RWPE2 (cell line): ENCODE results near the gene PTPN9.

Source experiments
- ATAC-seq: fragments of 200-7000 bp; cut with Tn5 transposase; 3 replicates; pipeline ENCODE4 v1.9.1; 2021; ENCODE audit warnings: low read depth
- DNase-seq: peaks from one replicate; pipeline ENCODE4 v3.0.0-alpha.2; 2020; ENCODE audit warnings: low spot score
- H3K27ac ChIP-seq: fragments of 450-650 bp; 2 replicates; pipeline ENCODE4 v1.5.1; 2017; ENCODE audit warnings: mild to moderate bottlenecking; ENCODE audit not compliant: poor library complexity, severe bottlenecking
- H3K27me3 ChIP-seq: fragments of 250-450 bp; sonication (Bioruptor Pico); 2 replicates; pipeline ENCODE4 v1.5.1; 2021; ENCODE audit warnings: mild to moderate bottlenecking, moderate library complexity; ENCODE audit not compliant: insufficient read depth, poor library complexity, severe bottlenecking
- H3K36me3 ChIP-seq: fragments of 250-450 bp; sonication (Bioruptor Pico); 2 replicates; pipeline ENCODE4 v1.5.1; 2020; ENCODE audit warnings: low read depth, mild to moderate bottlenecking, moderate library complexity
- H3K4me1 ChIP-seq: fragments of 250-450 bp; sonication (Bioruptor Pico); 2 replicates; pipeline ENCODE4 v1.5.1; 2021; ENCODE audit warnings: mild to moderate bottlenecking, moderate library complexity; ENCODE audit not compliant: insufficient read depth, poor library complexity, severe bottlenecking
- H3K4me3 ChIP-seq: fragments of 250-450 bp; sonication (Bioruptor Pico); 2 replicates; pipeline ENCODE4 v1.5.1; 2021; ENCODE audit warnings: mild to moderate bottlenecking, moderate library complexity; ENCODE audit not compliant: severe bottlenecking
- H3K9me3 ChIP-seq: fragments of 250-450 bp; sonication (Bioruptor Pico); 2 replicates; pipeline ENCODE4 v1.5.1; 2021; ENCODE audit warnings: mild to moderate bottlenecking, moderate library complexity; ENCODE audit not compliant: severe bottlenecking
- CTCF ChIP-seq: fragments of 450-650 bp; IDR thresholded peaks from one replicate; pipeline ENCODE4 v1.5.1; 2017; ENCODE audit warnings: mild to moderate bottlenecking, moderate library complexity; ENCODE audit not compliant: poor library complexity, severe bottlenecking

The PTPN9 gene

GRCh38 chr15:75456710-75457109 lies 122.4 kb downstream of the PTPN9 start:
- no peaks in the 10 kb centered on the region for H3K36me3 ChIP-seq
- no peaks in the 10 kb centered on the region for H3K9me3 ChIP-seq
- no peaks in the 10 kb centered on the region for H3K4me1 ChIP-seq
- TF ChIP-seq CTCF, result no peak
- H3K27me3 ChIP-seq, result no peaks in the 10 kb centered on the region
- DNase-seq (no peak), ATAC-seq (no peak)
- H3K4me3 ChIP-seq, result no peak overlapping the region
- peak overlapping the region; percentile 89 for H3K27ac ChIP-seq

GRCh38 chr15:75455982-75456531 lies 123.1 kb downstream of the PTPN9 start:
- no peaks in the 10 kb centered on the region for H3K9me3 ChIP-seq
- no peaks in the 10 kb centered on the region for H3K4me1 ChIP-seq
- ATAC-seq, result no peak
- H3K27me3 ChIP-seq, result no peaks in the 10 kb centered on the region
- H3K36me3 ChIP-seq, result no peaks in the 10 kb centered on the region
- H3K27ac ChIP-seq, result peak overlapping the region; percentile 89
- no peak for TF ChIP-seq CTCF
- DNase-seq, result no peak
- H3K4me3 ChIP-seq, result peak overlapping the region; percentile 75

- no peaks in the 10 kb centered on the region for H3K27me3 ChIP-seq
- H3K4me1 ChIP-seq, result no peaks in the 10 kb centered on the region
- no peaks in the 10 kb centered on the region for H3K9me3 ChIP-seq
- DNase-seq (peak; percentile 89), ATAC-seq (0 out of 3 replicates have a peak, but pooled peaks have one; percentile 7)
- peak overlapping the region; percentile 75 for H3K4me3 ChIP-seq
- peak overlapping the region; percentile 89 for H3K27ac ChIP-seq
- TF ChIP-seq CTCF, result no peak
- H3K36me3 ChIP-seq, result no peaks in the 10 kb centered on the region
Observed at GRCh38 chr15:75455424-75455981, 123.6 kb downstream of the PTPN9 start.

GRCh38 chr15:75454471-75455378 lies 124.4 kb downstream of the PTPN9 start:
- no peaks in the 10 kb centered on the region for H3K27me3 ChIP-seq
- peak overlapping the region; percentile 89 for H3K27ac ChIP-seq
- H3K36me3 ChIP-seq, result no peaks in the 10 kb centered on the region
- peak overlapping the region; percentile 75 for H3K4me3 ChIP-seq
- peak; percentile 93 for DNase-seq
- no peak for ATAC-seq
- H3K9me3 ChIP-seq, result no peaks in the 10 kb centered on the region
- H3K4me1 ChIP-seq, result peaks cover 2% of the 10 kb centered on the region
- no peak for TF ChIP-seq CTCF
